HepG2 (cell line): ENCODE data around the gene MFSD6. TPM values are rescaled to one million over a fixed set of nuclear protein-coding genes. Genes with fewer than 3 reads are reported as not detected.
A peak's percentile ranks its signal among the peaks of the same experiment; 100 is the strongest.

ENCODE experiments used
- ARHGAP35 ChIP-seq: sonication (generic); formaldehyde crosslinking; IDR thresholded peaks from 2 replicates; pipeline ENCODE4 v1.9.0; 2022; ENCODE audit warnings: mild to moderate bottlenecking, inconsistent platforms, moderate library complexity, missing genetic modification reagents, borderline replicate concordance
- ATF7 ChIP-seq, 2 experiments: fragments of 450-650 bp in 1 of 2; sonication (generic) in 1 of 2; formaldehyde crosslinking in 1 of 2; IDR thresholded peaks; 2 replicates each; pipeline versions ENCODE4 v1.4.0 to v1.6.1; 2016 to 2020; ENCODE audit warnings: antibody characterized with exemption in 1 of 2, mild to moderate bottlenecking in 1 of 2, missing genetic modification reagents in 1 of 2
- DPF2 ChIP-seq: sonication (generic); formaldehyde crosslinking; IDR thresholded peaks from 2 replicates; pipeline ENCODE4 v1.4.0; 2020; ENCODE audit warnings: mild to moderate bottlenecking, low read depth, missing genetic modification reagents, borderline replicate concordance
- FOSL1 ChIP-seq: sonication (generic); formaldehyde crosslinking; IDR thresholded peaks from 2 replicates; pipeline ENCODE4 v1.9.0; 2021; ENCODE audit warnings: missing genetic modification reagents, borderline replicate concordance
- FOXC1 ChIP-seq: sonication (generic); formaldehyde crosslinking; IDR thresholded peaks from 2 replicates; pipeline ENCODE4 v1.8.0; 2022; ENCODE audit warnings: mild to moderate bottlenecking, missing genetic modification reagents, borderline replicate concordance
- HDAC6 ChIP-seq: fragments of 200-600 bp; sonication (generic); IDR thresholded peaks from 2 replicates; pipeline ENCODE4 v1.7.0; 2017; ENCODE audit warnings: mild to moderate bottlenecking, antibody characterized with exemption, low read length, low read depth
- IKZF1 ChIP-seq: fragments of 450-650 bp; IDR thresholded peaks from 2 replicates; pipeline ENCODE4 v1.7.1; 2016
- KDM2A ChIP-seq: sonication (generic); formaldehyde crosslinking; IDR thresholded peaks from 2 replicates; pipeline ENCODE4 v1.4.0; 2020; ENCODE audit warnings: low read depth, missing genetic modification reagents, borderline replicate concordance
- MAF1 ChIP-seq: sonication (generic); formaldehyde crosslinking; IDR thresholded peaks from 2 replicates; pipeline ENCODE4 v1.5.0; 2020; ENCODE audit warnings: missing genetic modification reagents, borderline replicate concordance
- MBD4 ChIP-seq: IDR thresholded peaks from 2 replicates; pipeline ENCODE4 v1.6.1; 2012; ENCODE audit warnings: low read length, inconsistent platforms, borderline replicate concordance
- MEF2D ChIP-seq: sonication (generic); formaldehyde crosslinking; IDR thresholded peaks from 2 replicates; pipeline ENCODE4 v1.5.1; 2020; ENCODE audit warnings: mild to moderate bottlenecking, missing genetic modification reagents
- MXD1 ChIP-seq: sonication (generic); formaldehyde crosslinking; IDR thresholded peaks from 2 replicates; pipeline ENCODE4 v1.4.0; 2020; ENCODE audit warnings: mild to moderate bottlenecking, missing genetic modification reagents
- NCOA1 ChIP-seq: sonication (generic); formaldehyde crosslinking; IDR thresholded peaks from 2 replicates; pipeline ENCODE4 v1.9.0; 2021; ENCODE audit warnings: missing genetic modification reagents
- PTBP1 ChIP-seq: fragments of 200-400 bp; formaldehyde crosslinking; IDR thresholded peaks from 2 replicates; pipeline ENCODE4 v1.6.1; 2018; ENCODE audit warnings: low read length, low read depth; ENCODE audit not compliant: poor library complexity, severe bottlenecking
- RXRA ChIP-seq: sonication (generic); formaldehyde crosslinking; IDR thresholded peaks from 2 replicates; pipeline ENCODE4 v1.5.1; 2020; ENCODE audit warnings: missing genetic modification reagents
- SIN3B ChIP-seq: fragments of 150-350 bp; IDR thresholded peaks from 2 replicates; pipeline ENCODE4 v1.6.1; 2014; ENCODE audit warnings: low read length
- SNAPC2 ChIP-seq: sonication (generic); formaldehyde crosslinking; IDR thresholded peaks from 2 replicates; pipeline ENCODE4 v1.8.1; 2022; ENCODE audit warnings: mild to moderate bottlenecking, missing genetic modification reagents
- SNRNP70 ChIP-seq: fragments of 200-400 bp; formaldehyde crosslinking; IDR thresholded peaks from 2 replicates; pipeline ENCODE4 v1.6.1; 2017; ENCODE audit warnings: mild to moderate bottlenecking, low read depth, low read length, moderate library complexity
- ZBTB21 ChIP-seq: sonication (generic); formaldehyde crosslinking; IDR thresholded peaks from 2 replicates; pipeline ENCODE4 v1.4.0; 2020; ENCODE audit warnings: missing genetic modification reagents
- ZBTB38 ChIP-seq: sonication (generic); formaldehyde crosslinking; IDR thresholded peaks from 2 replicates; pipeline ENCODE4 v1.5.1; 2020; ENCODE audit warnings: mild to moderate bottlenecking, missing genetic modification reagents
- ZFAT ChIP-seq: sonication (generic); formaldehyde crosslinking; conservative IDR thresholded peaks from 2 replicates; pipeline ENCODE4 v1.8.1; 2023; ENCODE audit warnings: missing genetic modification reagents, inconsistent platforms
- ZNF326 ChIP-seq: sonication (generic); formaldehyde crosslinking; IDR thresholded peaks from 2 replicates; pipeline ENCODE4 v1.4.0; 2020; ENCODE audit warnings: missing genetic modification reagents, borderline replicate concordance
- ZNF496 ChIP-seq: sonication (generic); formaldehyde crosslinking; IDR thresholded peaks from 2 replicates; pipeline ENCODE4 v1.8.1; 2023; ENCODE audit warnings: mild to moderate bottlenecking, moderate library complexity, missing genetic modification reagents; ENCODE audit not compliant: insufficient replicate concordance
- ZNF530 ChIP-seq: sonication (generic); formaldehyde crosslinking; IDR thresholded peaks from 2 replicates; pipeline ENCODE4 v1.5.0; 2020; ENCODE audit warnings: low read depth, mild to moderate bottlenecking, missing genetic modification reagents
- ZNF572 ChIP-seq: sonication (generic); formaldehyde crosslinking; IDR thresholded peaks from 2 replicates; pipeline ENCODE4 v1.5.1; 2020; ENCODE audit warnings: mild to moderate bottlenecking, missing genetic modification reagents
- ZNF782 ChIP-seq: sonication (generic); formaldehyde crosslinking; IDR thresholded peaks from 2 replicates; pipeline ENCODE4 v1.4.0; 2020; ENCODE audit warnings: missing genetic modification reagents, mild to moderate bottlenecking, borderline replicate concordance
- ZSCAN9 ChIP-seq: IDR thresholded peaks from 2 replicates; pipeline ENCODE4 v1.6.1; 2016; ENCODE audit warnings: borderline replicate concordance
- polyA plus RNA-seq, 8 experiments: library from polyadenylated mRNA; depleted of rRNA in 3 of 8; stranded (reverse) in 7 of 8; unstranded in 1 of 8; fragments of >200 nt; fragmentation: Illumina TruSeq in 4 of 8; extraction: Trizol in 4 of 8; gene quantifications; 2 replicates each; pipeline versions ENCODE4 v1.2.1 to v1.2.3, GENCODE V29; 2011 to 2016; ENCODE audit warnings: low read depth in 4 of 8, missing spikeins in 1 of 8, mixed read lengths in 1 of 8; ENCODE audit not compliant: insufficient read depth in 1 of 8
- total RNA-seq, 5 experiments: library from RNA; depleted of rRNA; stranded (reverse); fragments of >200 nt; fragmentation: Illumina TruSeq; extraction: Trizol; gene quantifications; 2 replicates each; pipeline ENCODE4 v1.2.3, GENCODE V29; 2016; ENCODE audit warnings: low read depth in 1 of 5
- TF ChIP-seq, protein P1 (sequence below): sonication (generic); formaldehyde crosslinking; IDR thresholded peaks from 2 replicates; pipeline ENCODE4 v1.5.1; 2020; ENCODE audit warnings: missing genetic modification reagents, mild to moderate bottlenecking, borderline replicate concordance
- TF ChIP-seq, protein P2 (sequence below): sonication (generic); formaldehyde crosslinking; IDR thresholded peaks from 2 replicates; pipeline ENCODE4 v1.5.0; 2020; ENCODE audit warnings: mild to moderate bottlenecking, missing genetic modification reagents

The MFSD6 gene
- total and polyA plus RNA-seq, 2 of the 13 experiments (the other 11 are each of a cell fraction or from before 2014, with no cell fraction given) = 0.92 to 1.4 TPM

DNA sequence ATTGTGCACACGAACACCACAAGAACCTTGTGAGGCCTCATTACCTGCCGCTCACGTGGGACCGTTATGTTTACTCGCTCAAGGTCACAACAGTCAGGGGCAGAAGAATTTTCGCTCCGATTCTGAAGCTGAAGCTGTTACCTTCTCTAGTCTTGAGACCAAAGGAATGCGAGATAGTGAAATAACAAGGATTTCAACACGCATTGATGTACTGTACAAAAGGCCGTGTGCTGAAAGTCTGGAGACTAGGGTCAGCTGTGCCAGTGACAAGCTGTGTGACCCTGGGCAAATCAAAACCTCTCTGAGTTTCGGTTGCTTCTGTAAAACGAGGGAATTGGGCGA is 125.8 kb downstream of the MFSD6 start (continued):
- TF ChIP-seq, protein P1, sequence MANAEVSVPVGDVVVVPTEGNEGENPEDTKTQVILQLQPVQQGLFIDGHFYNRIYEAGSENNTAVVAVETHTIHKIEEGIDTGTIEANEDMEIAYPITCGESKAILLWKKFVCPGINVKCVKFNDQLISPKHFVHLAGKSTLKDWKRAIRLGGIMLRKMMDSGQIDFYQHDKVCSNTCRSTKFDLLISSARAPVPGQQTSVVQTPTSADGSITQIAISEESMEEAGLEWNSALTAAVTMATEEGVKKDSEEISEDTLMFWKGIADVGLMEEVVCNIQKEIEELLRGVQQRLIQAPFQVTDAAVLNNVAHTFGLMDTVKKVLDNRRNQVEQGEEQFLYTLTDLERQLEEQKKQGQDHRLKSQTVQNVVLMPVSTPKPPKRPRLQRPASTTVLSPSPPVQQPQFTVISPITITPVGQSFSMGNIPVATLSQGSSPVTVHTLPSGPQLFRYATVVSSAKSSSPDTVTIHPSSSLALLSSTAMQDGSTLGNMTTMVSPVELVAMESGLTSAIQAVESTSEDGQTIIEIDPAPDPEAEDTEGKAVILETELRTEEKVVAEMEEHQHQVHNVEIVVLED (CRISPR knock-in tag) = no peak
- TF ChIP-seq ATF7 (IDR thresholded peaks at IDR 0.05) (no peak), ATF7 (CRISPR knock-in tag; IDR thresholded peaks at IDR 0.05) (no peak), ZNF782 (CRISPR knock-in tag) (no peak), PTBP1 (no peak), ZFAT (no peak), KDM2A (CRISPR knock-in tag) (no peak; the same call in none of the 2 replicates), HDAC6 (no peak), SIN3B (no peak), FOXC1 (CRISPR knock-in tag) (no peak), ZBTB38 (CRISPR knock-in tag) (no peak), FOSL1 (CRISPR knock-in tag) (no peak), ZBTB21 (CRISPR knock-in tag) (no peak), MBD4 (no peak), ZSCAN9 (no peak), RXRA (CRISPR knock-in tag) (0 out of 2 replicates have a peak, but pooled peaks have one; percentile 32), IKZF1 (no peak), MXD1 (no peak), ZNF530 (CRISPR knock-in tag) (0 out of 2 replicates have a peak, but pooled peaks have one; percentile 32), DPF2 (CRISPR knock-in tag) (no peak), SNAPC2 (CRISPR knock-in tag) (no peak), MEF2D (no peak), NCOA1 (no peak), ZNF496 (CRISPR knock-in tag) (no peak), ARHGAP35 (CRISPR knock-in tag) (no peak), MAF1 (CRISPR knock-in tag) (no peak), ZNF326 (CRISPR knock-in tag) (no peak), SNRNP70 (no peak), ZNF572 (CRISPR knock-in tag) (no peak; the same call in 1 of the 2 replicates)
- TF ChIP-seq, protein P2, sequence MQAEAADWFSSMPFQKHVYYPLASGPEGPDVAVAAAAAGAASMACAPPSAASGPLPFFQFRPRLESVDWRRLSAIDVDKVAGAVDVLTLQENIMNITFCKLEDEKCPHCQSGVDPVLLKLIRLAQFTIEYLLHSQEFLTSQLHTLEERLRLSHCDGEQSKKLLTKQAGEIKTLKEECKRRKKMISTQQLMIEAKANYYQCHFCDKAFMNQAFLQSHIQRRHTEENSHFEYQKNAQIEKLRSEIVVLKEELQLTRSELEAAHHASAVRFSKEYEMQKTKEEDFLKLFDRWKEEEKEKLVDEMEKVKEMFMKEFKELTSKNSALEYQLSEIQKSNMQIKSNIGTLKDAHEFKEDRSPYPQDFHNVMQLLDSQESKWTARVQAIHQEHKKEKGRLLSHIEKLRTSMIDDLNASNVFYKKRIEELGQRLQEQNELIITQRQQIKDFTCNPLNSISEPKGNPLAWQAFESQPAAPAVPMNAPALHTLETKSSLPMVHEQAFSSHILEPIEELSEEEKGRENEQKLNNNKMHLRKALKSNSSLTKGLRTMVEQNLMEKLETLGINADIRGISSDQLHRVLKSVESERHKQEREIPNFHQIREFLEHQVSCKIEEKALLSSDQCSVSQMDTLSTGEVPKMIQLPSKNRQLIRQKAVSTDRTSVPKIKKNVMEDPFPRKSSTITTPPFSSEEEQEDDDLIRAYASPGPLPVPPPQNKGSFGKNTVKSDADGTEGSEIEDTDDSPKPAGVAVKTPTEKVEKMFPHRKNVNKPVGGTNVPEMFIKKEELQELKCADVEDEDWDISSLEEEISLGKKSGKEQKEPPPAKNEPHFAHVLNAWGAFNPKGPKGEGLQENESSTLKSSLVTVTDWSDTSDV = no peak
